Skeletal muscle satellite cell (primary cell): ENCODE results near the gene PTPRU.
"Not testable (repeated sequence)": the region's sequence is repeated elsewhere in the genome, so short reads cannot be mapped to it uniquely, and the experiment has no call there.

Experiments used
- H3K27me3 ChIP-seq: 2 replicates; pipeline ENCODE4 v1.7.0; 2013; ENCODE audit warnings: low read length; ENCODE audit not compliant: control insufficient read depth, insufficient read depth
- H3K36me3 ChIP-seq: 2 replicates; pipeline ENCODE4 v1.7.0; 2013; ENCODE audit warnings: mild to moderate bottlenecking, control low read depth, low read length; ENCODE audit not compliant: insufficient read depth
- H3K4me1 ChIP-seq: 2 replicates; pipeline ENCODE4 v1.7.0; 2013; ENCODE audit warnings: low read length; ENCODE audit not compliant: control insufficient read depth, insufficient read depth
- H3K4me2 ChIP-seq: 2 replicates; pipeline ENCODE4 v1.7.0; 2013; ENCODE audit warnings: mild to moderate bottlenecking, low read length
- H3K4me3 ChIP-seq: 2 replicates; pipeline ENCODE4 v1.7.0; 2013; ENCODE audit warnings: low read length
- H3K9ac ChIP-seq: 2 replicates; pipeline ENCODE4 v1.7.0; 2013; ENCODE audit warnings: mild to moderate bottlenecking, low read depth, low read length, moderate library complexity
- H3K9me3 ChIP-seq: replicated peaks from 2 replicates; pipeline ENCODE4 v1.7.0; 2013; ENCODE audit warnings: mild to moderate bottlenecking, control low read depth, low read length

Gene PTPRU

DNA sequence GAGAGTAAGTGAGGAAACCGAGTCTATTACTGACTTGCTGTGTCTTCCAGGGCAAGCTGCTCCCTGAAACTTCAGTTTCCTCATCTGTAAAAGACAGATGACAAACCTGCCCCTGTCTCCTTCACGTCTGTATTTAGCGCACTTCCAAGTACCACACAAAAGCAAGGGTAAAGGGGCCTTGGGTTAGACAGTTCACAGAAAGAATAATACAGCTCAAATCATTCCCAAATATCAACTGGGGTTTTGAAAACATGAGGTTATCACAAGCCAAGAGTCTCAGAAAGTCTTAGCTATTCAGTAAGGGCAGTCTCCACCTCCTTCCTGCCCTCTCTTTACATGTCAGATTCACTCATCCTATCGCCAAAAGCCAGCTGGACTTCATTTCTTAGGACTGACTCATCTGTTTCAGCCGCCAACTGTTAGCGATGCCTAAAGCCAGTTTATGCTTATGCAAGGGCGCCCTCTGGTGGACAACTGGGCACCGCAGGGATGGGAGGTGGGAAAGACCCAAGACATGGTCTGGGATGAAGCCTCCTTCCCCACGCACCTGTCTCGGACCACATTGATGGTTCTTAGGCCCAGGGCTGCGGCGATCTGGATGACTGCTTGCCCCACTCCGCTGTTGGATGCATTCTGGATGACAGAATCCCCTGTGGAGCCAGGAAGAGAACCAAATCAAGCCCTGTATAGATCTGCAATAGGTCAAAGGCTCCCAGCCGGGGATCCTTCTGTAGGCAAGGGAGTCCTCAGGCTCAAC lies 33.6 kb upstream of the PTPRU start:
- peak overlapping the region; percentile 34 for H3K4me3 ChIP-seq
- H3K9ac ChIP-seq = peak overlapping the region; percentile 56
- no peaks in the 10 kb centered on the region for H3K9me3 ChIP-seq
- H3K36me3 ChIP-seq = peaks cover 27% of the 10 kb centered on the region
- peaks cover 8% of the 10 kb centered on the region for H3K4me1 ChIP-seq
- H3K27me3 ChIP-seq = no peaks in the 10 kb centered on the region
- peak overlapping the region; percentile 71 for H3K4me2 ChIP-seq

GRCh38 chr1:29208442-29208841 lies 27.9 kb upstream of the PTPRU start:
- H3K27me3 ChIP-seq = no peaks in the 10 kb centered on the region
- H3K9me3 ChIP-seq = no peaks in the 10 kb centered on the region
- no peak overlapping the region for H3K9ac ChIP-seq
- no peak overlapping the region for H3K4me2 ChIP-seq
- H3K4me3 ChIP-seq = no peak overlapping the region
- peaks cover 21% of the 10 kb centered on the region for H3K36me3 ChIP-seq
- H3K4me1 ChIP-seq = peaks cover 12% of the 10 kb centered on the region

DNA sequence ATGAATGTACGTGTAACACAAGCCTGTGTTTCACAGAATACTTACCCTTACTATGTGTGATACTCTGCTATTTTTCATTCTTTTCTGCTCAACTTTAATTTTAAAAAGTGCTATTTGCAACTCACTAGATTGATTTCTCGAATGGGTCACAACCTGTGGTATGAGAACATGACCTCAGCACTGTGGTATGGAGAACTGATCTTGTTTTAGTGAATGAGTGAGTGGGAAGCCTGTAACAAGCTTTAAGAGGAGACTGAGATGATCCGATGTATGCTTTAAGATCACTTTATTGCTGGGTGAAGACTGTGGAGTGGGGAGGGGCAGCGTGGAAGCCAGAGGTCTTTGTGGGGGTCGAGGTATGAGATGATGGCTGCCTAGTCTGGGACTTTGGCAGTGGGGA lies 27.1 kb upstream of the PTPRU start:
- H3K4me1 ChIP-seq = peaks cover 12% of the 10 kb centered on the region
- no peak overlapping the region for H3K4me3 ChIP-seq
- peak overlapping the region; percentile 25 for H3K4me2 ChIP-seq
- H3K27me3 ChIP-seq = no peaks in the 10 kb centered on the region
- H3K36me3 ChIP-seq = peaks cover 24% of the 10 kb centered on the region
- H3K9me3 ChIP-seq = no peaks in the 10 kb centered on the region
- no peak overlapping the region for H3K9ac ChIP-seq

DNA sequence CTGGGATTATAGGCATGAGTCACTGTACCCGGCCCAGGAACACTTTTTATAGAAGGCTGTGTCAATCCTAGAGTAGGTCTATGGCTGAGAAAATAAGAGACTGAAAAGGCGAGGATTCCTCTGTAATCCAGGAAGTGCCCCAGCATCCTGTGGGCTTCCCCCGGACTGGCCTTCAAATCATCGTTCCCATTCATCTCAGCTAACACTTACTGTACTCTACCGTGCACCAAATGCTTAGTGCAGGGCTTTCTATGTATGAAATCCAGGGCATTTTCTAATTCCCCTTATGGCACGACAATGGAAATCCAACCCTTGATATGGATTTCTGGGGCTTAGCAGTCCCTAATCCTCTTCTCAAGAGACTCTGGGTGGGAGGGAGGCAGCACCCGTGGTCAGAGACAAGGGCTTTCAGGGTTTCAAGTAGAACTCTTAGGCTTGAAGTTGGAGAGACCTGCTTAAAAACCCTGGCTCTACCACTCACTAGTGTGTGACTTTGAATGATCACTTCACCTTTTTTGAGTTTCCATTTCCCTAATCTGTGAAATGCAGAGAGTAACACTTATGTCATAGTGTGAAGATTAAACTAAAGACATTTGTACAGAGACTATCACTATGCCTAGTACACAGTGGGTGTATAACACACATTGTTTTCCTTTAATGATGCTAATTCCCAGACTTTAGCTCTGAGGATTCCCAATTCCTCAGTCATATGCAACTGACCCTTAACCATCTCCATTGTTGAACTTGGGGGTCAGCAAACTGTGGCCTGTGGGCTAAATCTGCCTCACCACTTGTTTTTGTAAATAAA lies 25.8 kb upstream of the PTPRU start:
- H3K36me3 ChIP-seq = peaks cover 30% of the 10 kb centered on the region
- H3K27me3 ChIP-seq = no peaks in the 10 kb centered on the region
- H3K9ac ChIP-seq = no peak overlapping the region
- H3K9me3 ChIP-seq = no peaks in the 10 kb centered on the region
- H3K4me2 ChIP-seq = no peak overlapping the region
- H3K4me3 ChIP-seq = no peak overlapping the region
- H3K4me1 ChIP-seq = peaks cover 12% of the 10 kb centered on the region

DNA sequence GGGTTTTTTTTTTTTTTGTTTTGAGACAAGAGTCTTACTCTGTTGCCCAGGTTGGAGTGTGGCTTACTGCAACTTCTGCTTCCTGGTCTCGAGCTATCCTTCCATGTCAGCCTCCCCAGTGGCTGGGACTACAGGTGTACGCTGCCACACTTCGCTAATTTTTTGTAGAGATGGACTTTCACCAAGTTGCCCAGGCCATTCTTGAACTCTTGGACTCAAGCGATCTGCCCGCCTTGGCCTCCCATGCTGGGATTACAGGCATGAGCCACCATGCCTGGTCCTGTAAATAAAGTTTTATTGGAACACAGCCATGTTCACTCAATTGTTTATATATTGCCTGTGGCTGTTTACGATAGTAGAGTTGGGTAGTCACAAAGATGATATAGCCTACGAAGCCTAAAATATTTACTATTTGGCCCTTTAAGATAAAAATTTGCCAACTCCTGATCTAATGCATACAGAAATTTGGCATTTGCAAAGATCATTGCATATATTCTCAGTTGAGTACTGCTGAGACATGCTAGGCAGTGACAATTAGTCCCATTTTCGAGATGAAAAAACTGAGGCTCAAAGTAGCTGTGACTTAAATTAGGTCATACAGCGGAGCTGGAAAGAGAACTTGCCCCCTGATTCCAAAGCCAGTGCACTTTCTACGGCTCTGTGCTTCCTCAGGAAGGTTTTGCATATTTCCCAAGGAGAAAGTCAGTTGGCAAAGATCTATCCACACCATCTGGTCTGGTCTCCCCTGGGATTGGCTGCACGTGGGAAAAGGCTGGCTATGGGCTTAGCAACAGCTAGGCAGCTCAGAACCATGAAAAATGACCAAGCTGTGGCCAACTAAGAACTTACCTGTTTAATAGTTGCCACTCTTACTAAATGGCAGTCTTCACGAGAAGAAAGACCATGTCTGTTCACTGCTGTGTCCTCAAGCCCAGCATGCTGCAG lies 25.0 kb upstream of the PTPRU start:
- peaks cover 12% of the 10 kb centered on the region for H3K4me1 ChIP-seq
- H3K9me3 ChIP-seq = no peaks in the 10 kb centered on the region
- H3K4me3 ChIP-seq = no peak overlapping the region
- no peak overlapping the region for H3K9ac ChIP-seq
- peaks cover 28% of the 10 kb centered on the region for H3K36me3 ChIP-seq
- H3K4me2 ChIP-seq = no peak overlapping the region
- H3K27me3 ChIP-seq = no peaks in the 10 kb centered on the region

GRCh38 chr1:29213055-29213454 lies 23.3 kb upstream of the PTPRU start:
- Histone ChIP-seq H3K4me1 (peaks cover 16% of the 10 kb centered on the region), H3K27me3 (no peaks in the 10 kb centered on the region), H3K4me3 (no peak overlapping the region), H3K36me3 (peaks cover 30% of the 10 kb centered on the region), H3K4me2 (no peak overlapping the region), H3K9me3 (no peaks in the 10 kb centered on the region), H3K9ac (no peak overlapping the region)

GRCh38 chr1:29217633-29218032 lies 18.7 kb upstream of the PTPRU start:
- H3K4me3 ChIP-seq = no peak overlapping the region
- H3K4me1 ChIP-seq = peaks cover 4% of the 10 kb centered on the region
- no peaks in the 10 kb centered on the region for H3K27me3 ChIP-seq
- no peak overlapping the region for H3K4me2 ChIP-seq
- H3K9me3 ChIP-seq = no peaks in the 10 kb centered on the region
- H3K9ac ChIP-seq = no peak overlapping the region
- peaks cover 23% of the 10 kb centered on the region for H3K36me3 ChIP-seq

DNA sequence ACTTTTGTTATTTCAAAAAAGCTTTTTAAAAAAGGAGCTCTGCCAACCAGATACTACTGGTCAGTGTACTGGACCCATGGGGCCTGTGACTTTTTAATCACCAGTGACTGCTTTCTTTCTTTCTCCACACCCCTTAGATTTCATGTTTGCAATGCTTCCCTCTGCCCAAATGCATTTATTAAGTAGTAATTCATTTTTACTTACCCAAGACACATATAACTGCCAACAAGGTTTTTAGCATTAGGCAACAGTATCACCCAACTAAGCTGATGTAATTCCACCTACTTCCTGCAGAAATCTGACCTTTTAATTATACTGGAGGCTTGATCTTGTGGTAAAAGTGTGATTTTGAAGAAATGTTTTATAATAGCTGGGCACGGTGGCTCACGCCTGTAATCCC lies 18.1 kb upstream of the PTPRU start:
- Histone ChIP-seq H3K36me3 (peaks cover 21% of the 10 kb centered on the region), H3K9ac (no peak overlapping the region), H3K4me2 (no peak overlapping the region), H3K4me3 (no peak overlapping the region), H3K4me1 (peaks cover 4% of the 10 kb centered on the region), H3K27me3 (no peaks in the 10 kb centered on the region), H3K9me3 (no peaks in the 10 kb centered on the region)

DNA sequence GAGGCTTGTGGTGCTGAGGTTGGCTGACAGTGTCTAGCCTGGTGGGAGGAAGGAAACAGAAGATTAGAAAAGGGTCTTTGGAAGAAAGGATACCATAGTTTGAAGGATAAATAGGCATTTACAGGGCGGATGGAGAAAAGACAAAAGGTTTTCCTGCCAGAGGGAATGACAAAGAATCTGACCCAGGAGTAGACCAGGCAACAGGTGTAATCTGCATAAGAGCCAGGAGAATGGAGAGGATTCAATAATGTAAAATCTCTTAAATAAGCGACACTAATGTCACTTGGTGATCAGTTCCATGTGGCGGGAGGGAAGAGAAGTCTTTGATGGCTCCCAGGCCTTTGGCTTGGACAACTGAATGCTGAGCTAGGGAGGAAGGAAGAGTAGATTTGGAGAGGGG lies 15.0 kb upstream of the PTPRU start:
- Histone ChIP-seq H3K4me1 (peaks cover 4% of the 10 kb centered on the region), H3K9me3 (no peaks in the 10 kb centered on the region), H3K9ac (no peak overlapping the region), H3K36me3 (peaks cover 7% of the 10 kb centered on the region), H3K4me3 (no peak overlapping the region), H3K4me2 (no peak overlapping the region), H3K27me3 (no peaks in the 10 kb centered on the region)

- not testable (repeated sequence) for H3K36me3 ChIP-seq, H3K9me3 ChIP-seq, H3K9ac ChIP-seq, H3K27me3 ChIP-seq, H3K4me1 ChIP-seq, H3K4me2 ChIP-seq, H3K4me3 ChIP-seq
These were observed 14.1 kb upstream of the PTPRU start for GRCh38 chr1:29222260-29222659.

GRCh38 chr1:29222686-29223085 lies 13.6 kb upstream of the PTPRU start:
- Histone ChIP-seq H3K4me3 (no peak overlapping the region), H3K4me2 (no peak overlapping the region), H3K27me3 (no peaks in the 10 kb centered on the region), H3K36me3 (peaks cover 3% of the 10 kb centered on the region), H3K9ac (no peak overlapping the region), H3K4me1 (peaks cover 4% of the 10 kb centered on the region), H3K9me3 (no peaks in the 10 kb centered on the region)
